K562 (cell line): ENCODE measurements around the gene IL34. TPM values are rescaled to one million over a fixed set of nuclear protein-coding genes. Genes with fewer than 3 reads are reported as not detected.
A peak's percentile ranks its signal among the peaks of the same experiment; 100 is the strongest.

ENCODE experiments used
- ARNT ChIP-seq, 2 experiments: fragments of 450-650 bp; IDR thresholded peaks; 2 replicates each; pipeline ENCODE4 v1.6.1; 2016; ENCODE audit warnings: mild to moderate bottlenecking in 1 of 2
- CAMTA2 ChIP-seq: fragments of 250-450 bp; sonication (Bioruptor Pico); conservative IDR thresholded peaks from 2 replicates; pipeline ENCODE4 v1.5.1; 2022
- CREB5 ChIP-seq: fragments of 250-450 bp; sonication (Bioruptor Pico); IDR thresholded peaks from 2 replicates; pipeline ENCODE4 v1.5.0; 2020; ENCODE audit warnings: mild to moderate bottlenecking
- DPF2 ChIP-seq: fragments of 450-650 bp; IDR thresholded peaks from 2 replicates; pipeline ENCODE4 v1.6.1; 2016
- GABPB1 ChIP-seq: sonication (generic); formaldehyde crosslinking; IDR thresholded peaks from 2 replicates; pipeline ENCODE4 v1.8.0; 2022; ENCODE audit warnings: mild to moderate bottlenecking, missing genetic modification reagents
- PHB ChIP-seq: fragments of 250-450 bp; sonication (Bioruptor Pico); IDR thresholded peaks from 2 replicates; pipeline ENCODE4 v1.5.0; 2021
- RREB1 ChIP-seq: fragments of 250-450 bp; sonication (Bioruptor Pico); IDR thresholded peaks from 2 replicates; pipeline ENCODE4 v1.4.0; 2020
- SP1 ChIP-seq: sonication (generic); formaldehyde crosslinking; IDR thresholded peaks from 2 replicates; pipeline ENCODE4 v1.8.1; 2022; ENCODE audit warnings: mild to moderate bottlenecking, missing genetic modification reagents
- ZNF175 ChIP-seq: fragments of 200-800 bp; sonication (Bioruptor generic); IDR thresholded peaks from 2 replicates; pipeline ENCODE4 v1.6.1; 2016; ENCODE audit warnings: low read depth, mild to moderate bottlenecking, missing genetic modification characterization, missing compliant biosample characterization
- ZZZ3 ChIP-seq: fragments of 450-650 bp; IDR thresholded peaks from 2 replicates; pipeline ENCODE4 v1.6.1; 2016; ENCODE audit warnings: antibody characterized with exemption, mild to moderate bottlenecking, moderate library complexity
- polyA plus RNA-seq, 8 experiments: library from polyadenylated mRNA; depleted of rRNA in 4 of 8; stranded (reverse) in 5 of 8; unstranded in 3 of 8; fragments of >200 nt; fragmentation: Nextera tagmentation in 2 of 8; fragmentation: Illumina TruSeq in 1 of 8; extraction: Ambion mirVana in 2 of 8; extraction: Trizol in 1 of 8; gene quantifications; 2 replicates each; pipeline versions ENCODE4 v1.2.1 to v1.2.3, GENCODE V29; 2011 to 2014; ENCODE audit warnings: inconsistent platforms in 1 of 8, missing spikeins in 1 of 8
- total RNA-seq, 7 experiments: library from RNA; depleted of rRNA in 6 of 7; stranded (reverse); fragments of >200 nt in 6 of 7; fragmentation: Illumina TruSeq in 2 of 7; extraction: Trizol in 2 of 7; gene quantifications; 2 replicates each; pipeline versions ENCODE4 v1.2.1 to v1.2.3, GENCODE V29; 2011 to 2021; ENCODE audit warnings: low replicate concordance in 1 of 7

IL34 gene
- total and polyA plus RNA-seq, 9 of the 15 experiments (the other 6 are each of a cell fraction or from before 2014, with no cell fraction given): 0.07 to 0.18 (median 0.10) TPM; not detected in 6

- no peak for TF ChIP-seq ZNF175 (CRISPR knock-in tag)
- no peak for TF ChIP-seq ZZZ3
- no peak for TF ChIP-seq CREB5 (CRISPR knock-in tag)
- no peak for TF ChIP-seq GABPB1
- peak in 1 of 2 experiments; percentile 79; a peak in 1 of 4 replicates for TF ChIP-seq ARNT (IDR thresholded peaks at IDR 0.05)
- no peak for TF ChIP-seq CAMTA2
- TF ChIP-seq SP1 (CRISPR knock-in tag): peak; percentile 60; the same call in 1 of the 2 replicates
- peak; percentile 84 for TF ChIP-seq DPF2
- TF ChIP-seq PHB (CRISPR knock-in tag): no peak
- no peak for TF ChIP-seq RREB1
Observed at GRCh38 chr16:70653809-70654771, 7.7 kb downstream of the IL34 start (continued).
